A549 (cell line): ENCODE data around the gene ETS2. TPM values are rescaled to one million over a fixed set of nuclear protein-coding genes. Genes with fewer than 3 reads are reported as not detected.

Experiments used
- ATAC-seq, 2 experiments: fragments of 200-7000 bp in 1 of 2; fragments of >200 bp in 1 of 2; cut with Nextera tagmentation in 1 of 2; cut with Tn5 transposase in 1 of 2; 3 replicates each; pipeline versions ENCODE4 v1.8.0 to v1.9.1; 2018 to 2020; ENCODE audit warnings: mild to moderate bottlenecking in 1 of 2, moderate library complexity in 1 of 2
- CTCF ChIA-PET: fragments of 300-600 bp; sonication (Branson Sonifier 250); formaldehyde crosslinking; extraction: SDS; loops from one replicate; lab custom pipeline; 2021; ENCODE audit warnings: antibody characterized with exemption, inconsistent platforms; lab: Yijun Ruan, JAX
- POLR2A ChIA-PET: fragments of 350-600 bp; formaldehyde crosslinking; extraction: SDS; loops from one replicate; lab custom pipeline; 2021; ENCODE audit warnings: antibody characterized with exemption, inconsistent platforms; lab: Yijun Ruan, JAX
- DNase-seq, 2 experiments: peaks; one replicate each; pipeline versions ENCODE4 v3.0.0 to v3.0.0-alpha.2; 2011 to 2016; ENCODE audit warnings: low read depth in 1 of 2, low spot score in 1 of 2
- FAIRE-seq: peaks from 2 replicates; lab custom pipeline; 2011; peaks lifted over from hg19 to GRCh38; lab: Jason Lieb, UNC
- H3K27ac ChIP-seq, 2 experiments: fragments of >200 bp; sonication (Bioruptor Twin); formaldehyde crosslinking; 3 replicates each; pipeline ENCODE4 v1.5.1; 2016 to 2017
- H3K4me1 ChIP-seq: fragments of >200 bp; sonication (Bioruptor Twin); formaldehyde crosslinking; 3 replicates; pipeline ENCODE4 v1.6.1; 2016
- H3K4me2 ChIP-seq: fragments of >200 bp; sonication (Bioruptor Twin); formaldehyde crosslinking; 3 replicates; pipeline ENCODE4 v1.6.1; 2016
- H3K4me3 ChIP-seq: fragments of >200 bp; sonication (Bioruptor Twin); formaldehyde crosslinking; 3 replicates; pipeline ENCODE4 v1.5.1; 2016
- H3K9me3 ChIP-seq: fragments of >200 bp; sonication (Bioruptor Twin); formaldehyde crosslinking; 3 replicates; pipeline ENCODE4 v1.6.1; 2016
- CBX2 ChIP-seq: fragments of 200-600 bp; sonication (generic); IDR thresholded peaks from 2 replicates; pipeline ENCODE4 v1.6.1; 2016; ENCODE audit warnings: low read depth, mild to moderate bottlenecking, borderline replicate concordance
- CEBPB ChIP-seq, 2 experiments: fragments of >200 bp in 1 of 2; sonication (Bioruptor Twin) in 1 of 2; formaldehyde crosslinking in 1 of 2; IDR thresholded peaks; 2 replicates each; pipeline ENCODE4 v1.6.1; 2012 to 2016
- EP300 ChIP-seq, 2 experiments: fragments of >200 bp; sonication (Bioruptor Twin); formaldehyde crosslinking; IDR thresholded peaks; 2 replicates in 1 of 2; 3 replicates in 1 of 2; pipeline ENCODE4 v1.6.1; 2016 to 2017
- FOXS1 ChIP-seq: fragments of 250-450 bp; sonication (Bioruptor Pico); IDR thresholded peaks from 2 replicates; pipeline ENCODE4 v1.5.0; 2020; ENCODE audit warnings: mild to moderate bottlenecking, moderate library complexity
- HEYL ChIP-seq: fragments of 250-450 bp; sonication (Bioruptor Pico); IDR thresholded peaks from 2 replicates; pipeline ENCODE4 v1.8.0; 2021; ENCODE audit warnings: mild to moderate bottlenecking, moderate library complexity
- HOXB13 ChIP-seq: fragments of 250-450 bp; sonication (Bioruptor Pico); IDR thresholded peaks from 2 replicates; pipeline ENCODE4 v1.5.0; 2020; ENCODE audit warnings: low read depth, mild to moderate bottlenecking, moderate library complexity
- KDM1A ChIP-seq: fragments of 200-600 bp; sonication (generic); IDR thresholded peaks from 2 replicates; pipeline ENCODE4 v1.6.1; 2016; ENCODE audit warnings: low read depth, mild to moderate bottlenecking
- MYC ChIP-seq: IDR thresholded peaks from 2 replicates; pipeline ENCODE4 v1.6.1; 2012; ENCODE audit warnings: mild to moderate bottlenecking, inconsistent platforms, low read length, improper control_type of control experiment, borderline replicate concordance
- NFE2L2 ChIP-seq: fragments of 150-350 bp; conservative IDR thresholded peaks from 2 replicates; pipeline ENCODE4 v1.6.1; 2014; ENCODE audit warnings: low read length
- POLR2A ChIP-seq: IDR thresholded peaks from 2 replicates; pipeline ENCODE4 v1.6.1; 2012; ENCODE audit warnings: mild to moderate bottlenecking, low read length
- RARB ChIP-seq: fragments of 250-450 bp; sonication (Bioruptor Pico); IDR thresholded peaks from 2 replicates; pipeline ENCODE4 v1.8.0; 2021; ENCODE audit warnings: mild to moderate bottlenecking, moderate library complexity
- RCOR1 ChIP-seq: fragments of 150-350 bp; IDR thresholded peaks from 2 replicates; pipeline ENCODE4 v1.6.1; 2014; ENCODE audit warnings: antibody characterized with exemption, low read length, low read depth
- RFX5 ChIP-seq: fragments of 450-650 bp; IDR thresholded peaks from 2 replicates; pipeline ENCODE4 v1.7.1; 2014; ENCODE audit warnings: antibody characterized with exemption, mild to moderate bottlenecking, moderate library complexity
- ZC3H11A ChIP-seq: fragments of 450-650 bp; IDR thresholded peaks from 2 replicates; pipeline ENCODE4 v1.6.1; 2014; ENCODE audit warnings: antibody characterized with exemption, mild to moderate bottlenecking
- ZFP36 ChIP-seq: fragments of 450-650 bp; IDR thresholded peaks from 2 replicates; pipeline ENCODE4 v1.6.1; 2014; ENCODE audit warnings: borderline replicate concordance; ENCODE audit not compliant: partially characterized antibody
- WGBS: methylation state at CpG from one replicate; pipeline ENCODE4 v1.1.6; 2017; ENCODE audit errors: missing lambda C conversion rate; 5-methylcytosine and 5-hydroxymethylcytosine counted together
- polyA plus RNA-seq, 4 experiments: library from polyadenylated mRNA; depleted of rRNA in 3 of 4; stranded (reverse); fragments of >200 nt; fragmentation: RNase III in 1 of 4; extraction: RNeasy Plus Mini Kit Qiagen cat#74134 plus additional on column Dnase treatment in 1 of 4; gene quantifications; 2 replicates in 3 of 4; 3 replicates in 1 of 4; pipeline ENCODE4 v1.2.3, GENCODE V29; 2011 to 2017
- TF ChIP-seq, protein P1 (sequence below): fragments of >200 bp; sonication (Bioruptor Twin); formaldehyde crosslinking; IDR thresholded peaks from 3 replicates; pipeline ENCODE4 v1.5.1; 2016
- TF ChIP-seq, protein P2 (sequence below): fragments of 250-450 bp; sonication (Bioruptor Pico); IDR thresholded peaks from 2 replicates; pipeline ENCODE4 v1.5.0; 2020; ENCODE audit warnings: low read depth, mild to moderate bottlenecking, moderate library complexity
- TF ChIP-seq, protein P3 (sequence below): fragments of 250-450 bp; sonication (Bioruptor Pico); IDR thresholded peaks from 2 replicates; pipeline ENCODE4 v1.5.0; 2021; ENCODE audit warnings: mild to moderate bottlenecking, moderate library complexity, borderline replicate concordance
- TF ChIP-seq, protein P4 (sequence below): IDR thresholded peaks from 2 replicates; pipeline ENCODE4 v1.6.1; 2012
- TF ChIP-seq, protein P5 (sequence below): IDR thresholded peaks from 2 replicates; pipeline ENCODE4 v1.6.1; 2012; ENCODE audit warnings: low read depth, borderline replicate concordance

Gene ETS2
- polyA plus RNA-seq, 2 of the 4 experiments (the other 2 are of a cell fraction), result 41.6 to 45.5 TPM

DNA sequence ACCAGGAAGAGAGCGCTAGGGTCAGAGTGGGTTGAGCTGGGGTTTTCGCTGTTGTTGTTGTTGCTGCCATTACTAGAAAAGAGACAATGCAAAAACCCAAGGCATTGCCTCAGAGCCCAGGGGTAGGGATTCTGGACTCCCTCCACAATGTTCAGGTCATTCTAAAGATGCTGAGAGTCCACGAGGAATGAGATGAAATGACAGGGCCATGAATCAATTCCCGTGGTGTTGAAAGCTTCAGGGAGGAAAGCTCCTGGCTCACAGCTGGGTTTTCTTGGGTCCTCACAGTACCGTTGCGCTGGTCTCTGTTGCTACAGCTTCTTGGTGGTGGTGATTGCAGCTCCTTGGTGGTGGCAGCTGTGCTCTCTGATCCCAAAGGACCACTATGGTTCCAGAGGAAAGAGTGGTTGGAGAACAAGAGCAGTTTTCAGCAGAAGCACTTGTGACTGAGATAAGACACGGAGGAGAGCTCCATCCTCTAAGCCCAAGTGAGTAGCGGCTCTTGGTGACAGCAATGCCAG is 58.2 kb downstream of the ETS2 start:
- ATAC-seq, result no peak
- H3K4me3 ChIP-seq, result no peak overlapping the region
- no peaks in the 10 kb centered on the region for H3K9me3 ChIP-seq
- H3K27ac ChIP-seq, result no peak overlapping the region
- ChIA-PET POLR2A (interaction anchor here (1.2 kb wide), 1 partner anchor 11 kb away, joined by 3 read pairs; no protein-coding TSS in a partner anchor), CTCF (no interaction called here)
- WGBS, result 70% methylated on average over 8 of the region's 8 CpGs
- H3K4me1 ChIP-seq, result no peaks in the 10 kb centered on the region
- no peak for FAIRE-seq
- DNase-seq, result no peak
- TF ChIP-seq MYC (no peak), HEYL (CRISPR knock-in tag) (no peak), EP300 (IDR thresholded peaks at IDR 0.05) (no peak), RCOR1 (no peak), RARB (no peak), HOXB13 (CRISPR knock-in tag) (no peak), FOXS1 (CRISPR knock-in tag) (no peak), CEBPB (IDR thresholded peaks at IDR 0.05) (no peak), KDM1A (no peak), POLR2A (no peak)
- TF ChIP-seq, protein P1, sequence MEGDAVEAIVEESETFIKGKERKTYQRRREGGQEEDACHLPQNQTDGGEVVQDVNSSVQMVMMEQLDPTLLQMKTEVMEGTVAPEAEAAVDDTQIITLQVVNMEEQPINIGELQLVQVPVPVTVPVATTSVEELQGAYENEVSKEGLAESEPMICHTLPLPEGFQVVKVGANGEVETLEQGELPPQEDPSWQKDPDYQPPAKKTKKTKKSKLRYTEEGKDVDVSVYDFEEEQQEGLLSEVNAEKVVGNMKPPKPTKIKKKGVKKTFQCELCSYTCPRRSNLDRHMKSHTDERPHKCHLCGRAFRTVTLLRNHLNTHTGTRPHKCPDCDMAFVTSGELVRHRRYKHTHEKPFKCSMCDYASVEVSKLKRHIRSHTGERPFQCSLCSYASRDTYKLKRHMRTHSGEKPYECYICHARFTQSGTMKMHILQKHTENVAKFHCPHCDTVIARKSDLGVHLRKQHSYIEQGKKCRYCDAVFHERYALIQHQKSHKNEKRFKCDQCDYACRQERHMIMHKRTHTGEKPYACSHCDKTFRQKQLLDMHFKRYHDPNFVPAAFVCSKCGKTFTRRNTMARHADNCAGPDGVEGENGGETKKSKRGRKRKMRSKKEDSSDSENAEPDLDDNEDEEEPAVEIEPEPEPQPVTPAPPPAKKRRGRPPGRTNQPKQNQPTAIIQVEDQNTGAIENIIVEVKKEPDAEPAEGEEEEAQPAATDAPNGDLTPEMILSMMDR, result no peak
- TF ChIP-seq, protein P2, sequence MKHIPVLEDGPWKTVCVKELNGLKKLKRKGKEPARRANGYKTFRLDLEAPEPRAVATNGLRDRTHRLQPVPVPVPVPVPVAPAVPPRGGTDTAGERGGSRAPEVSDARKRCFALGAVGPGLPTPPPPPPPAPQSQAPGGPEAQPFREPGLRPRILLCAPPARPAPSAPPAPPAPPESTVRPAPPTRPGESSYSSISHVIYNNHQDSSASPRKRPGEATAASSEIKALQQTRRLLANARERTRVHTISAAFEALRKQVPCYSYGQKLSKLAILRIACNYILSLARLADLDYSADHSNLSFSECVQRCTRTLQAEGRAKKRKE, result no peak
- TF ChIP-seq, protein P3, sequence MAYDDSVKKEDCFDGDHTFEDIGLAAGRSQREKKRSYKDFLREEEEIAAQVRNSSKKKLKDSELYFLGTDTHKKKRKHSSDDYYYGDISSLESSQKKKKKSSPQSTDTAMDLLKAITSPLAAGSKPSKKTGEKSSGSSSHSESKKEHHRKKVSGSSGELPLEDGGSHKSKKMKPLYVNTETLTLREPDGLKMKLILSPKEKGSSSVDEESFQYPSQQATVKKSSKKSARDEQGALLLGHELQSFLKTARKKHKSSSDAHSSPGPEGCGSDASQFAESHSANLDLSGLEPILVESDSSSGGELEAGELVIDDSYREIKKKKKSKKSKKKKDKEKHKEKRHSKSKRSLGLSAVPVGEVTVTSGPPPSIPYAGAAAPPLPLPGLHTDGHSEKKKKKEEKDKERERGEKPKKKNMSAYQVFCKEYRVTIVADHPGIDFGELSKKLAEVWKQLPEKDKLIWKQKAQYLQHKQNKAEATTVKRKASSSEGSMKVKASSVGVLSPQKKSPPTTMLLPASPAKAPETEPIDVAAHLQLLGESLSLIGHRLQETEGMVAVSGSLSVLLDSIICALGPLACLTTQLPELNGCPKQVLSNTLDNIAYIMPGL, result no peak
- TF ChIP-seq, protein P4, sequence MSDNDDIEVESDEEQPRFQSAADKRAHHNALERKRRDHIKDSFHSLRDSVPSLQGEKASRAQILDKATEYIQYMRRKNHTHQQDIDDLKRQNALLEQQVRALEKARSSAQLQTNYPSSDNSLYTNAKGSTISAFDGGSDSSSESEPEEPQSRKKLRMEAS, result no peak
- no peak overlapping the region for H3K4me2 ChIP-seq

DNA sequence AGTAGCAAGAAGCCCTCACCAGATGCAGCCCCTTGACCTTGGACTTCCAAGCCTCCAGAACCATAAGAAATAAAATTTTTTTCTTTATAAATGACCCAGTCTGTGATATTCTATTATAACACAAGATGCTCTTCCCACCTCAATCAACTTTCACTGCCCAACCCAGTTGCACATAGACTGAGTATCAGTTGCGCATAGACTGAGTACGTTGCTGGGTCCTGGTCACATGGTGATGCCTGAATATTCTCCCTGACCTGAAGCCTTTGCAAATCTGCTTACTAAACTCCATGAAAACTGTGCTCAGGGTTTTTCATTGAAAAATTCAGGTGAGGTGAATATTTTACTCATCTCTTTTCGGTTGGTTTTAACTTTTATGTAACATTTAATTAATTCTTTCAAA is 59.2 kb downstream of the ETS2 start:
- POLR2A ChIA-PET, result no interaction called here

DNA sequence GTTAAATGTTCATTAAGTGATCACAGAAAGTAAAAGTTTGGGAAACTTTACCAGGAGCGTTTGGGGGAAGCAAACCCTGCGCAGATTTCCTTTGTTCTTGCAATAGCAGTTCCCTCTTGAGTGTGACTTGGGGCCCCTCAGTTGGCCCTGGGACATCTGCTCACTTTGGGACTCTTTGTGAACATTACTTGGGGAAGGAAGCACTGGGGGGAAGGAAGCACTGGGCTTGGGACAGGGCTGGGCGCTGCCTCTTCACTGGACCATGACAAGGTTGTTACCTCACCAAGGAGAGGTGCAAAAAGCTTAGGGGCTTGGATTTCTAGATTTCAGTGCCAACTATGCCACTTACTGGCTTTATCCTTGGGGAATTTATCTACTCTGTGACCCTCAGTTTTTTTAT is 63.5 kb downstream of the ETS2 start:
- CTCF ChIA-PET, result no interaction called here
- no peaks in the 10 kb centered on the region for H3K9me3 ChIP-seq
- FAIRE-seq (no peak), ATAC-seq (no peak), DNase-seq (no peak)
- no peaks in the 10 kb centered on the region for H3K4me1 ChIP-seq
- no peak overlapping the region for H3K4me3 ChIP-seq
- POLR2A ChIA-PET, result no interaction called here
- no peak overlapping the region for H3K4me2 ChIP-seq
- 83% methylated on average over 3 of the region's 3 CpGs for WGBS
- no peak for TF ChIP-seq ZC3H11A
- TF ChIP-seq, all 56 proteins: peak for 0
- H3K27ac ChIP-seq, result no peak overlapping the region

More for the DNA sequence above, 59.2 kb downstream of the ETS2 start:
- Histone ChIP-seq H3K4me2 (no peak overlapping the region), H3K27ac (no peak overlapping the region), H3K9me3 (no peaks in the 10 kb centered on the region), H3K4me3 (no peak overlapping the region), H3K4me1 (no peaks in the 10 kb centered on the region)
- no peak for FAIRE-seq
- TF ChIP-seq POLR2A, result no peak
- TF ChIP-seq RFX5, result no peak
- TF ChIP-seq NFE2L2, result no peak
- TF ChIP-seq, protein P5, sequence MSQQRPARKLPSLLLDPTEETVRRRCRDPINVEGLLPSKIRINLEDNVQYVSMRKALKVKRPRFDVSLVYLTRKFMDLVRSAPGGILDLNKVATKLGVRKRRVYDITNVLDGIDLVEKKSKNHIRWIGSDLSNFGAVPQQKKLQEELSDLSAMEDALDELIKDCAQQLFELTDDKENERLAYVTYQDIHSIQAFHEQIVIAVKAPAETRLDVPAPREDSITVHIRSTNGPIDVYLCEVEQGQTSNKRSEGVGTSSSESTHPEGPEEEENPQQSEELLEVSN, result no peak
- no peak for TF ChIP-seq CBX2
- TF ChIP-seq ZFP36, result no peak
- no peak for DNase-seq
- WGBS, result 58% methylated on average over 3 of the region's 3 CpGs
- no peak for ATAC-seq
- CTCF ChIA-PET, result no interaction called here
